ENCODE results near the gene PDCD10. TPM values are rescaled to one million over a fixed set of nuclear protein-coding genes. Genes with fewer than 3 reads are reported as not detected.

The PDCD10 gene
- polyA plus RNA-seq, 1 donor (not counting 4 experiments of a cell fraction or from before 2014, with no cell fraction given) = 131 TPM

DNA sequence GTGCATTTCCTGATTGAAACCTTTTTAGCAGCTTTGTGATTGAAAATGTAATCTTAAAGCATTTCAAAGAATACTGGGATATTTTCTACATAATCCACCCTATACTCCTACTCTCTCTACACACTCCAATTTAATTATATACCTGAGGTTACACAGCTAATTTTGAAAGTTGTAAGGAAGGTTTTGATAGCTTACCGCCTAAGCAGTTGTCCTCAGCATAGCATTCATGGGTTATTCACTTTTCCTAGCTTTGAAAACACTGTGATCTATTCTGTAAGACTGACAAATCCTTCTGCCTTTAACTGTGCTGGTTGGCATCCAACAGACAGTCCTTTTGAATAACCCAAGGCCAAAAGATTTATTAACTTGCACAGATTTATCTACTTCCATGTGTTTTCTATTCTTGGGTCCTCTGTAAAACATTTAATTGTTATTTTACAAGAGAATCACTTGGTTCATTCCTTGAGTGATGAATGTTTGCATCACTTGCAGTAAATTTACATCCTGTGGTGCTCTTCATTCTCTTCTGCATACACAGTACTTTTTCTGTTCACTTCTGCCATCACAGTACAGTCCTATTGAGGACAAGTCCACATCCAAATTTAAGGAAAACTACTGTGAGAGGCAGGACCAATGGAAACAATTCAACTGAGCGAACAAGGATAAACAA is 45.7 kb upstream of the PDCD10 start:
- DNase-seq (ENCODE audit: low read depth, low spot score) = no peak

DNA sequence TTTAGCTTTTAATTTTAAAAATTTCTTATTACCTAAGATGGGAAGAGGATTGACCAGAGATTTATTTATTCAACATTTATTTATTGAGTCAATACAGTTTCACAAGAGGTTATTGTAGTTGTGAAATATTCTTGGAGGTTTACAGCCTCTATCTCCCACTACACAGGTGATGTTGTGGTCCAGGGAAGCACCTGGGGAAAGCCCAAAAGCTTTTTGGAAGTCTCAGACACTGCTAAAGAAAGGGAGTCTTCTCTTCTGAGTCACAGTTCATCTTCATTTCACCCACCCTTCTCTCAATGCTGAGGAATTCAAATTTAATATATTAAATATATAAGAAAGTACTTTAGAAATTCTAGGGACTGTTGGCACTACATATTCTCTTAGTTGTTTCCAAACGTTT is 42.7 kb upstream of the PDCD10 start:
- H2AFZ ChIP-seq (ENCODE audit: control insufficient read depth, low read length) = no peak overlapping the region
- no peaks in the 10 kb centered on the region for H3K4me1 ChIP-seq (ENCODE audit: control insufficient read depth, extremely low read depth, insufficient read depth, low read length)
- no peak overlapping the region for H3K4me2 ChIP-seq (ENCODE audit: control insufficient read depth, extremely low read depth, insufficient read depth, low read depth, low read length)
- no peaks in the 10 kb centered on the region for H4K20me1 ChIP-seq (ENCODE audit: control insufficient read depth, extremely low read depth, insufficient read depth, low read length)
- TF ChIP-seq, protein P1, sequence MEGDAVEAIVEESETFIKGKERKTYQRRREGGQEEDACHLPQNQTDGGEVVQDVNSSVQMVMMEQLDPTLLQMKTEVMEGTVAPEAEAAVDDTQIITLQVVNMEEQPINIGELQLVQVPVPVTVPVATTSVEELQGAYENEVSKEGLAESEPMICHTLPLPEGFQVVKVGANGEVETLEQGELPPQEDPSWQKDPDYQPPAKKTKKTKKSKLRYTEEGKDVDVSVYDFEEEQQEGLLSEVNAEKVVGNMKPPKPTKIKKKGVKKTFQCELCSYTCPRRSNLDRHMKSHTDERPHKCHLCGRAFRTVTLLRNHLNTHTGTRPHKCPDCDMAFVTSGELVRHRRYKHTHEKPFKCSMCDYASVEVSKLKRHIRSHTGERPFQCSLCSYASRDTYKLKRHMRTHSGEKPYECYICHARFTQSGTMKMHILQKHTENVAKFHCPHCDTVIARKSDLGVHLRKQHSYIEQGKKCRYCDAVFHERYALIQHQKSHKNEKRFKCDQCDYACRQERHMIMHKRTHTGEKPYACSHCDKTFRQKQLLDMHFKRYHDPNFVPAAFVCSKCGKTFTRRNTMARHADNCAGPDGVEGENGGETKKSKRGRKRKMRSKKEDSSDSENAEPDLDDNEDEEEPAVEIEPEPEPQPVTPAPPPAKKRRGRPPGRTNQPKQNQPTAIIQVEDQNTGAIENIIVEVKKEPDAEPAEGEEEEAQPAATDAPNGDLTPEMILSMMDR (optimal IDR thresholded peaks at IDR 0.05 in 1 of 3, IDR thresholded peaks at IDR 0.05 in 1 of 3, conservative IDR thresholded peaks at IDR 0.05 in 1 of 3; ENCODE audit: extremely low read depth in 1 of 3, insufficient read depth in 2 of 3, low read length in 3 of 3) = no peak
- TF ChIP-seq EZH2 (IDR thresholded peaks at IDR 0.05; ENCODE audit: low read length) = no peak
- no peaks in the 10 kb centered on the region for H3K36me3 ChIP-seq (ENCODE audit: control insufficient read depth in 2 of 2, extremely low read depth in 1 of 2, insufficient read depth in 2 of 2, low read length in 2 of 2)
- FAIRE-seq (no peak), DNase-seq (ENCODE audit: low read depth, low spot score) (no peak)
- H3K79me2 ChIP-seq (ENCODE audit: control insufficient read depth, insufficient read depth, low read length) = no peaks in the 10 kb centered on the region
- dilution Hi-C loops (cut with MboI; ENCODE audit: extremely low pct_ligation_motif_present, low sequenced_read_pairs) = no loop called here
- no peaks in the 10 kb centered on the region for H3K27me3 ChIP-seq (ENCODE audit: control insufficient read depth, extremely low read depth, insufficient read depth, low read length)
- no peak overlapping the region for H3K4me3 ChIP-seq (ENCODE audit: control insufficient read depth in 2 of 3, extremely low read depth in 1 of 3, insufficient read depth in 2 of 3, low read depth in 1 of 3, low read length in 3 of 3)
- H3K27ac ChIP-seq (ENCODE audit: control insufficient read depth, insufficient read depth, low read length) = no peak overlapping the region
- no peaks in the 10 kb centered on the region for H3K9me1 ChIP-seq (ENCODE audit: control insufficient read depth, extremely low read depth, insufficient read depth, low read length)
- no peaks in the 10 kb centered on the region for H3K9me3 ChIP-seq (ENCODE audit: control insufficient read depth, low read depth, low read length)
- H3K9ac ChIP-seq (ENCODE audit: control insufficient read depth, extremely low read depth, insufficient read depth, low read length) = no peak overlapping the region

More for the DNA sequence above, 45.7 kb upstream of the PDCD10 start:
- Histone ChIP-seq H3K27me3 (ENCODE audit: control insufficient read depth, extremely low read depth, insufficient read depth, low read length) (no peaks in the 10 kb centered on the region), H3K36me3 (ENCODE audit: control insufficient read depth in 2 of 2, extremely low read depth in 1 of 2, insufficient read depth in 2 of 2, low read length in 2 of 2) (no peaks in the 10 kb centered on the region), H3K27ac (ENCODE audit: control insufficient read depth, insufficient read depth, low read length) (no peak overlapping the region), H3K79me2 (ENCODE audit: control insufficient read depth, insufficient read depth, low read length) (no peaks in the 10 kb centered on the region), H3K9me3 (ENCODE audit: control insufficient read depth, low read depth, low read length) (no peaks in the 10 kb centered on the region), H4K20me1 (ENCODE audit: control insufficient read depth, extremely low read depth, insufficient read depth, low read length) (no peaks in the 10 kb centered on the region), H3K4me2 (ENCODE audit: control insufficient read depth, extremely low read depth, insufficient read depth, low read depth, low read length) (no peak overlapping the region), H3K9me1 (ENCODE audit: control insufficient read depth, extremely low read depth, insufficient read depth, low read length) (no peaks in the 10 kb centered on the region), H3K4me3 (ENCODE audit: control insufficient read depth in 2 of 3, extremely low read depth in 1 of 3, insufficient read depth in 2 of 3, low read depth in 1 of 3, low read length in 3 of 3) (no peak overlapping the region), H2AFZ (ENCODE audit: control insufficient read depth, low read length) (no peak overlapping the region), H3K9ac (ENCODE audit: control insufficient read depth, extremely low read depth, insufficient read depth, low read length) (no peak overlapping the region), H3K4me1 (ENCODE audit: control insufficient read depth, extremely low read depth, insufficient read depth, low read length) (no peaks in the 10 kb centered on the region)
- FAIRE-seq = no peak
- TF ChIP-seq, protein P1 (optimal IDR thresholded peaks at IDR 0.05 in 1 of 3, IDR thresholded peaks at IDR 0.05 in 1 of 3, conservative IDR thresholded peaks at IDR 0.05 in 1 of 3; ENCODE audit: extremely low read depth in 1 of 3, insufficient read depth in 2 of 3, low read length in 3 of 3) = no peak
- TF ChIP-seq EZH2 (IDR thresholded peaks at IDR 0.05; ENCODE audit: low read length) = no peak
- dilution Hi-C loops (cut with MboI; ENCODE audit: extremely low pct_ligation_motif_present, low sequenced_read_pairs) = no loop called here

Data from keratinocyte (primary cell).